GM21526 (cell line): ENCODE results near the gene COL5A2.

Experiments used
- ATAC-seq: cut with Tn5 transposase; IDR thresholded peaks from one replicate; pipeline ENCODE4 v1.9.1; 2021; ENCODE audit warnings: moderate library complexity; ENCODE audit not compliant: unreplicated experiment, low FRiP score

The COL5A2 gene

GRCh38 chr2:189111063-189111715 is 68.4 kb downstream of the COL5A2 start:
- no peak for ATAC-seq

- peak; percentile 66 for ATAC-seq
Measured at GRCh38 chr2:189109921-189110397, 69.6 kb downstream of the COL5A2 start.

GRCh38 chr2:189104934-189105333 is 74.6 kb downstream of the COL5A2 start:
- ATAC-seq = no peak

- ATAC-seq = no peak
Measured at GRCh38 chr2:189102735-189103134, 76.8 kb downstream of the COL5A2 start.

- no peak for ATAC-seq
Measured at GRCh38 chr2:189097934-189098333, 81.6 kb downstream of the COL5A2 start.

- ATAC-seq = no peak
Measured at GRCh38 chr2:189096769-189097447, 82.7 kb downstream of the COL5A2 start.

- no peak for ATAC-seq
Measured at GRCh38 chr2:189095101-189095500, 84.5 kb downstream of the COL5A2 start.

- ATAC-seq = no peak
Measured at GRCh38 chr2:189092936-189093335, 86.6 kb downstream of the COL5A2 start.

GRCh38 chr2:189091253-189091652 is 88.3 kb downstream of the COL5A2 start:
- ATAC-seq = no peak

- ATAC-seq = no peak
Measured at GRCh38 chr2:189088591-189089205, 90.9 kb downstream of the COL5A2 start.

- no peak for ATAC-seq
Measured at GRCh38 chr2:189086710-189087109, 92.9 kb downstream of the COL5A2 start.

GRCh38 chr2:189086250-189086649 is 93.3 kb downstream of the COL5A2 start:
- ATAC-seq = no peak

- no peak for ATAC-seq
Measured at GRCh38 chr2:189083606-189084005, 96.0 kb downstream of the COL5A2 start.

- no peak for ATAC-seq
Measured at GRCh38 chr2:189083106-189083505, 96.5 kb downstream of the COL5A2 start.

GRCh38 chr2:189082376-189082975 is 97.1 kb downstream of the COL5A2 start:
- ATAC-seq = no peak

GRCh38 chr2:189076572-189076971 is 103.0 kb downstream of the COL5A2 start:
- no peak for ATAC-seq

- ATAC-seq = no peak
Measured at GRCh38 chr2:189076120-189076519, 103.4 kb downstream of the COL5A2 start.

GRCh38 chr2:189074506-189074905 is 105.1 kb downstream of the COL5A2 start:
- ATAC-seq = no peak

- no peak for ATAC-seq
Measured at GRCh38 chr2:189072036-189072435, 107.5 kb downstream of the COL5A2 start.

GRCh38 chr2:189069855-189070619 is 109.5 kb downstream of the COL5A2 start:
- ATAC-seq = no peak

- ATAC-seq = no peak
Measured at GRCh38 chr2:189066037-189066436, 113.5 kb downstream of the COL5A2 start.
